G401.6 (cell line): ENCODE measurements around the gene ADGRV1.
A peak's percentile ranks its signal among the peaks of the same experiment; 100 is the strongest.

Experiments used
- FAIRE-seq: peaks from 2 replicates; lab custom pipeline; 2012; peaks lifted over from hg19 to GRCh38; lab: Jason Lieb, UNC

The ADGRV1 gene

GRCh38 chr5:91074615-91075014 lies 516.0 kb downstream of the ADGRV1 start:
- no peak for FAIRE-seq

GRCh38 chr5:91076138-91076537 lies 517.5 kb downstream of the ADGRV1 start:
- no peak for FAIRE-seq

GRCh38 chr5:91077623-91078022 lies 519.0 kb downstream of the ADGRV1 start:
- no peak for FAIRE-seq

GRCh38 chr5:91079037-91079436 lies 520.4 kb downstream of the ADGRV1 start:
- no peak for FAIRE-seq

- no peak for FAIRE-seq
Measured at GRCh38 chr5:91089758-91090157, 531.2 kb downstream of the ADGRV1 start.

GRCh38 chr5:91090995-91091394 lies 532.4 kb downstream of the ADGRV1 start:
- no peak for FAIRE-seq

GRCh38 chr5:91091471-91092234 lies 533.1 kb downstream of the ADGRV1 start:
- no peak for FAIRE-seq

- FAIRE-seq = no peak
Measured at GRCh38 chr5:91092859-91093783, 534.5 kb downstream of the ADGRV1 start.

- no peak for FAIRE-seq
Measured at GRCh38 chr5:91095313-91095712, 536.7 kb downstream of the ADGRV1 start.

- FAIRE-seq = no peak
Measured at GRCh38 chr5:91095786-91096385, 537.3 kb downstream of the ADGRV1 start.

GRCh38 chr5:91098541-91098940 lies 539.9 kb downstream of the ADGRV1 start:
- FAIRE-seq = no peak

- FAIRE-seq = peak; percentile 91
Measured at GRCh38 chr5:91101600-91102379, 543.2 kb downstream of the ADGRV1 start.

GRCh38 chr5:91103353-91104061 lies 544.9 kb downstream of the ADGRV1 start:
- no peak for FAIRE-seq

- FAIRE-seq = no peak
Measured at GRCh38 chr5:91104062-91104448, 545.5 kb downstream of the ADGRV1 start.

GRCh38 chr5:91106842-91107511 lies 548.4 kb downstream of the ADGRV1 start:
- FAIRE-seq = no peak

- FAIRE-seq = no peak
Measured at GRCh38 chr5:91109634-91110033, 551.0 kb downstream of the ADGRV1 start.

GRCh38 chr5:91110686-91111085 lies 552.1 kb downstream of the ADGRV1 start:
- no peak for FAIRE-seq

GRCh38 chr5:91111473-91112238 lies 553.1 kb downstream of the ADGRV1 start:
- FAIRE-seq = no peak

- FAIRE-seq = no peak
Measured at GRCh38 chr5:91114658-91115057, 556.1 kb downstream of the ADGRV1 start.

GRCh38 chr5:91118354-91118753 lies 559.8 kb downstream of the ADGRV1 start:
- FAIRE-seq = no peak
